Measurements from ENCODE around the gene NSRP1.

DNA sequence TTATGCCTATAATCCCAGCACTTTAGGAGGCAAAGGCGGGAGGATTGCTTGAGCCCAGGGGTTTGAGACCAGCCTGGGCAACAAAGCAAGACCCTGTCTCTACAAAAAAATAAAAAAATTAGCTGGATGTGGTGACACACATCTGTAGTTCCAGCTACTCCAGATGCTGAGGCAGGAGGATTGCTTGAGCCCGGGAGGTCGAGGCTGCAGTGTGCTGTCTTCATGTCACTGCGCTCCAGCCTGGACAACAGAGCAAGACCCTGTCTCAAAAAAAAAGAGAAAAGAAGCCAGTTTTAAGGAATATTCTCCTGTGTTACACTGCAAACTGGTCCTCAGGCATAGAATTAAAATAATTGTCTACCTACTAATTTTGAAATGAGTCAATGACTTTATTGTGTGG is 47.9 kb downstream of the NSRP1 start:
- TF ChIP-seq CTCF (IDR thresholded peaks at IDR 0.05; ENCODE audit: low read depth, low read length, missing input control), result no peak
- no peak for TF ChIP-seq EGR1 (IDR thresholded peaks at IDR 0.05; ENCODE audit: low read depth in 2 of 2)
- no peak for TF ChIP-seq NR2F2 (IDR thresholded peaks at IDR 0.05)
- TF ChIP-seq ZBTB33 (IDR thresholded peaks at IDR 0.05), result no peak
- TF ChIP-seq YY1 (IDR thresholded peaks at IDR 0.05), result no peak
- no peak for TF ChIP-seq RAD21 (IDR thresholded peaks at IDR 0.05)
- TF ChIP-seq, protein P1, sequence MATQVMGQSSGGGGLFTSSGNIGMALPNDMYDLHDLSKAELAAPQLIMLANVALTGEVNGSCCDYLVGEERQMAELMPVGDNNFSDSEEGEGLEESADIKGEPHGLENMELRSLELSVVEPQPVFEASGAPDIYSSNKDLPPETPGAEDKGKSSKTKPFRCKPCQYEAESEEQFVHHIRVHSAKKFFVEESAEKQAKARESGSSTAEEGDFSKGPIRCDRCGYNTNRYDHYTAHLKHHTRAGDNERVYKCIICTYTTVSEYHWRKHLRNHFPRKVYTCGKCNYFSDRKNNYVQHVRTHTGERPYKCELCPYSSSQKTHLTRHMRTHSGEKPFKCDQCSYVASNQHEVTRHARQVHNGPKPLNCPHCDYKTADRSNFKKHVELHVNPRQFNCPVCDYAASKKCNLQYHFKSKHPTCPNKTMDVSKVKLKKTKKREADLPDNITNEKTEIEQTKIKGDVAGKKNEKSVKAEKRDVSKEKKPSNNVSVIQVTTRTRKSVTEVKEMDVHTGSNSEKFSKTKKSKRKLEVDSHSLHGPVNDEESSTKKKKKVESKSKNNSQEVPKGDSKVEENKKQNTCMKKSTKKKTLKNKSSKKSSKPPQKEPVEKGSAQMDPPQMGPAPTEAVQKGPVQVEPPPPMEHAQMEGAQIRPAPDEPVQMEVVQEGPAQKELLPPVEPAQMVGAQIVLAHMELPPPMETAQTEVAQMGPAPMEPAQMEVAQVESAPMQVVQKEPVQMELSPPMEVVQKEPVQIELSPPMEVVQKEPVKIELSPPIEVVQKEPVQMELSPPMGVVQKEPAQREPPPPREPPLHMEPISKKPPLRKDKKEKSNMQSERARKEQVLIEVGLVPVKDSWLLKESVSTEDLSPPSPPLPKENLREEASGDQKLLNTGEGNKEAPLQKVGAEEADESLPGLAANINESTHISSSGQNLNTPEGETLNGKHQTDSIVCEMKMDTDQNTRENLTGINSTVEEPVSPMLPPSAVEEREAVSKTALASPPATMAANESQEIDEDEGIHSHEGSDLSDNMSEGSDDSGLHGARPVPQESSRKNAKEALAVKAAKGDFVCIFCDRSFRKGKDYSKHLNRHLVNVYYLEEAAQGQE (IDR thresholded peaks at IDR 0.05), result no peak
- TF ChIP-seq SP1 (IDR thresholded peaks at IDR 0.05), result no peak
